ENCODE data around the gene RPS6KA3. TPM values are rescaled to one million over a fixed set of nuclear protein-coding genes. Genes with fewer than 3 reads are reported as not detected.

The RPS6KA3 gene
- total RNA-seq, 4 donors from 2014 or later = 33.8 to 55.4 (median 46.4) TPM

GRCh38 chrX:20263474-20263873, 3.2 kb downstream of the RPS6KA3 start:
- Histone ChIP-seq H3K4me1 (peaks cover 0 to 18% (median 0%) of the 10 kb centered on the region in 3 donors), H3K36me3 (no peaks in the 10 kb centered on the region), H3K27me3 (no peaks in the 10 kb centered on the region), H3K4me3 (no peak overlapping the region), H3K9me3 (no peaks in the 10 kb centered on the region), H3K27ac (no peak overlapping the region)
- TF ChIP-seq POLR2A (IDR thresholded peaks at IDR 0.05) (no peak), EP300 (IDR thresholded peaks at IDR 0.05) (no peak), POLR2AphosphoS5 (IDR thresholded peaks at IDR 0.05) (no peak)
- TF ChIP-seq, protein P1, sequence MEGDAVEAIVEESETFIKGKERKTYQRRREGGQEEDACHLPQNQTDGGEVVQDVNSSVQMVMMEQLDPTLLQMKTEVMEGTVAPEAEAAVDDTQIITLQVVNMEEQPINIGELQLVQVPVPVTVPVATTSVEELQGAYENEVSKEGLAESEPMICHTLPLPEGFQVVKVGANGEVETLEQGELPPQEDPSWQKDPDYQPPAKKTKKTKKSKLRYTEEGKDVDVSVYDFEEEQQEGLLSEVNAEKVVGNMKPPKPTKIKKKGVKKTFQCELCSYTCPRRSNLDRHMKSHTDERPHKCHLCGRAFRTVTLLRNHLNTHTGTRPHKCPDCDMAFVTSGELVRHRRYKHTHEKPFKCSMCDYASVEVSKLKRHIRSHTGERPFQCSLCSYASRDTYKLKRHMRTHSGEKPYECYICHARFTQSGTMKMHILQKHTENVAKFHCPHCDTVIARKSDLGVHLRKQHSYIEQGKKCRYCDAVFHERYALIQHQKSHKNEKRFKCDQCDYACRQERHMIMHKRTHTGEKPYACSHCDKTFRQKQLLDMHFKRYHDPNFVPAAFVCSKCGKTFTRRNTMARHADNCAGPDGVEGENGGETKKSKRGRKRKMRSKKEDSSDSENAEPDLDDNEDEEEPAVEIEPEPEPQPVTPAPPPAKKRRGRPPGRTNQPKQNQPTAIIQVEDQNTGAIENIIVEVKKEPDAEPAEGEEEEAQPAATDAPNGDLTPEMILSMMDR (IDR thresholded peaks at IDR 0.05) = no peak
- 0 to 11% methylated on average over 2 of the region's 2 CpGs for whole genome bisulfite sequencing, 2 donors (ENCODE audit: low coverage in 1 of 2)
- ATAC-seq = no peak

- no peak for TF ChIP-seq EP300 (IDR thresholded peaks at IDR 0.05)
- TF ChIP-seq, protein P1 (IDR thresholded peaks at IDR 0.05) = no peak
- no peak for TF ChIP-seq POLR2AphosphoS5 (IDR thresholded peaks at IDR 0.05)
- no peak for TF ChIP-seq POLR2A (IDR thresholded peaks at IDR 0.05)
- Histone ChIP-seq H3K27me3 (no peaks in the 10 kb centered on the region), H3K36me3 (no peaks in the 10 kb centered on the region), H3K9me3 (no peaks in the 10 kb centered on the region), H3K27ac (no peak overlapping the region), H3K4me1 (peaks cover 0 to 18% (median 0%) of the 10 kb centered on the region in 3 donors), H3K4me3 (no peak overlapping the region)
- WGBS, 2 donors (ENCODE audit: low coverage in 1 of 2) = 9 to 46% methylated on average over 1 to 2 of the region's 2 CpGs
- no peak for ATAC-seq
Observed at GRCh38 chrX:20260885-20261284, 5.8 kb downstream of the RPS6KA3 start.

DNA sequence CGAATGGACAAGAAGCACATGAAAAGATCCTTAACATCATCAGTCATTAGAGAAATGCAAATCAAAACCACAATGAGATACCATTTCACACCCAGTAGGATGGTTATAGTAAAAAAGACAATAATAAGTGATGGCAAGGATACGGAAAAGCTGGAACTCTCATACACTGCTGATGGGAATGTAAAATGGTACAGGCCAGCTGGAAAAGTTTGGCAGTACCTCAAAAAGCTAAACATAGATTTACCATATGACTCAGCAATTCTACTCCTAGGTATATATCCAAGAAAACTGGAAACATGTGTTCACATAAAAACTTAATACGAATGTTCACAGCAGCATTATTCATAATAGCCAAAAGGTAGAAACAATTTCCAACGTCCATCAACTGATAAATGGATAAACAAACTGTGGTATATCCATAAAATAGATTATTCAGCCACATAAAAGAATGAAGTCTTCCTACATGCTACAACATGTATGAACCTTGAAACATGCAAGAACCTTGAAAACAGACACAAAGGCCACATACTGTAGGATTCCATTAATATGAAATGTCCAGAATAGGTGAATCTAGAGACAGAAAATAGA, 11.9 kb downstream of the RPS6KA3 start:
- no peak overlapping the region for H3K4me3 ChIP-seq
- no peaks in the 10 kb centered on the region for H3K4me1 ChIP-seq
- no peaks in the 10 kb centered on the region for H3K9me3 ChIP-seq
- H3K27me3 ChIP-seq = no peaks in the 10 kb centered on the region
- WGBS, 2 donors (ENCODE audit: low coverage in 1 of 2) = 54 to 75% methylated on average over 3 to 4 of the region's 4 CpGs
- H3K36me3 ChIP-seq = no peaks in the 10 kb centered on the region
- TF ChIP-seq, protein P1 (IDR thresholded peaks at IDR 0.05) = no peak
- TF ChIP-seq EP300 (IDR thresholded peaks at IDR 0.05) (no peak), POLR2A (IDR thresholded peaks at IDR 0.05) (no peak), POLR2AphosphoS5 (IDR thresholded peaks at IDR 0.05) (no peak)
- H3K27ac ChIP-seq = no peak overlapping the region
- no peak for ATAC-seq

DNA sequence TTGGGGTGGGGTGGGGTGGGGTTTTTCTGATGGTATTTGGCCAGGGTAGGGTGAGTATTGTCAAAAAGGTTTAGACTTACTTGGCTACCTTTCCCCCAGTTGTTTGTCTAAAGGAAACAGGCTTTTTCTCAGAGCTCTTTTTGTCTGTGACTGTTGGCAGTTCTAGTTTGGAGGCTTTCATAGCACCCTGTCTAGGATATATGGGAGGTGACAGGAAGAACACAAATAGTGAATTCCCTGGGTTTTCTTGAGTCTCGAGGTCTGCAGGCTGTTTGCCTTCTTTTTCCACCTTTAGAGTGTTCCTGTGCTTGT, 13.5 kb downstream of the RPS6KA3 start:
- no peaks in the 10 kb centered on the region for H3K36me3 ChIP-seq
- 33% methylated on average over 1 of the region's 1 CpG; no CpG with 5 or more reads in 1 of the 2 donors for WGBS, 2 donors (ENCODE audit: low coverage in 1 of 2)

More for the DNA sequence above, 13.5 kb downstream of the RPS6KA3 start:
- Histone ChIP-seq H3K4me3 (no peak overlapping the region), H3K4me1 (no peaks in the 10 kb centered on the region), H3K27me3 (no peaks in the 10 kb centered on the region), H3K27ac (no peak overlapping the region), H3K9me3 (no peaks in the 10 kb centered on the region)
- no peak for TF ChIP-seq POLR2AphosphoS5 (IDR thresholded peaks at IDR 0.05)
- TF ChIP-seq POLR2A (IDR thresholded peaks at IDR 0.05) = no peak
- TF ChIP-seq, protein P1 (IDR thresholded peaks at IDR 0.05) = no peak
- no peak for TF ChIP-seq EP300 (IDR thresholded peaks at IDR 0.05)
- ATAC-seq = no peak
